B cell (primary cell): ENCODE results near the gene FRK.

Experiments used
- CTCF ChIP-seq: fragments of 200-600 bp; IDR thresholded peaks from one replicate; pipeline ENCODE4 v1.8.0; 2022; ENCODE audit warnings: antibody characterized with exemption, mild to moderate bottlenecking
- EZH2 ChIP-seq: IDR thresholded peaks from 2 replicates; pipeline ENCODE4 v1.6.1; 2012; ENCODE audit warnings: borderline replicate concordance, low read depth, mild to moderate bottlenecking, moderate library complexity, low read length; ENCODE audit not compliant: insufficient read depth, poor library complexity, severe bottlenecking

- TF ChIP-seq CTCF = no peak
- TF ChIP-seq EZH2 = no peak
Observed at GRCh38 chr6:116059713-116060571, 749 bp downstream of the FRK start.
